ENCODE measurements around the gene TLCD1. TPM values are rescaled to one million over a fixed set of nuclear protein-coding genes. Genes with fewer than 3 reads are reported as not detected.

TLCD1 gene
- total and polyA plus RNA-seq, 10 of the 15 experiments (the other 5 are each of a cell fraction or from before 2014, with no cell fraction given): 2.9 to 19.8 (median 7.7) TPM

GRCh38 chr17:28738680-28739384 lies 12.8 kb upstream of the TLCD1 start (continued):
- TF ChIP-seq REST (IDR thresholded peaks at IDR 0.05; ENCODE audit: low read depth, low read length): no peak
- TF ChIP-seq, protein P1, sequence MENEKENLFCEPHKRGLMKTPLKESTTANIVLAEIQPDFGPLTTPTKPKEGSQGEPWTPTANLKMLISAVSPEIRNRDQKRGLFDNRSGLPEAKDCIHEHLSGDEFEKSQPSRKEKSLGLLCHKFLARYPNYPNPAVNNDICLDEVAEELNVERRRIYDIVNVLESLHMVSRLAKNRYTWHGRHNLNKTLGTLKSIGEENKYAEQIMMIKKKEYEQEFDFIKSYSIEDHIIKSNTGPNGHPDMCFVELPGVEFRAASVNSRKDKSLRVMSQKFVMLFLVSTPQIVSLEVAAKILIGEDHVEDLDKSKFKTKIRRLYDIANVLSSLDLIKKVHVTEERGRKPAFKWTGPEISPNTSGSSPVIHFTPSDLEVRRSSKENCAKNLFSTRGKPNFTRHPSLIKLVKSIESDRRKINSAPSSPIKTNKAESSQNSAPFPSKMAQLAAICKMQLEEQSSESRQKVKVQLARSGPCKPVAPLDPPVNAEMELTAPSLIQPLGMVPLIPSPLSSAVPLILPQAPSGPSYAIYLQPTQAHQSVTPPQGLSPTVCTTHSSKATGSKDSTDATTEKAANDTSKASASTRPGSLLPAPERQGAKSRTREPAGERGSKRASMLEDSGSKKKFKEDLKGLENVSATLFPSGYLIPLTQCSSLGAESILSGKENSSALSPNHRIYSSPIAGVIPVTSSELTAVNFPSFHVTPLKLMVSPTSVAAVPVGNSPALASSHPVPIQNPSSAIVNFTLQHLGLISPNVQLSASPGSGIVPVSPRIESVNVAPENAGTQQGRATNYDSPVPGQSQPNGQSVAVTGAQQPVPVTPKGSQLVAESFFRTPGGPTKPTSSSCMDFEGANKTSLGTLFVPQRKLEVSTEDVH (IDR thresholded peaks at IDR 0.05; ENCODE audit: low read depth, partially characterized antibody): no peak
- no peak for TF ChIP-seq KDM1A (IDR thresholded peaks at IDR 0.05; ENCODE audit: borderline replicate concordance)
- no peak for TF ChIP-seq HDAC2 (IDR thresholded peaks at IDR 0.05)
- peak; percentile 18 for TF ChIP-seq MEF2B (IDR thresholded peaks at IDR 0.05; ENCODE audit: partially characterized antibody, poor library complexity, severe bottlenecking)
- peak in 1 of 2 experiments; percentile 63; a peak in 2 of 4 replicates for TF ChIP-seq ETV6 (conservative IDR thresholded peaks at IDR 0.05 in 1 of 2, IDR thresholded peaks at IDR 0.05 in 1 of 2; ENCODE audit: borderline replicate concordance in 1 of 2, low read depth in 1 of 2)
- TF ChIP-seq NR2C1 (IDR thresholded peaks at IDR 0.05): no peak
- no peak for TF ChIP-seq JUND (IDR thresholded peaks at IDR 0.05; ENCODE audit: low read depth, low read length)
- peak; percentile 73 for TF ChIP-seq BCL11A (IDR thresholded peaks at IDR 0.05; ENCODE audit: low read depth, low read length)
- TF ChIP-seq CHD2 (IDR thresholded peaks at IDR 0.05; ENCODE audit: borderline replicate concordance, low read depth, low read length): no peak
- TF ChIP-seq RAD21 (IDR thresholded peaks at IDR 0.05; ENCODE audit: insufficient read depth, low read depth, low read length): no peak
- TF ChIP-seq NRF1 (conservative IDR thresholded peaks at IDR 0.05; ENCODE audit: low read depth, low read length): no peak
- no peak for TF ChIP-seq MTA3 (IDR thresholded peaks at IDR 0.05; ENCODE audit: borderline replicate concordance, low read length)
- peak; percentile 97 for TF ChIP-seq TCF3 (IDR thresholded peaks at IDR 0.05; ENCODE audit: borderline replicate concordance, insufficient read depth, low read depth, low read length)
- TF ChIP-seq, protein P2, sequence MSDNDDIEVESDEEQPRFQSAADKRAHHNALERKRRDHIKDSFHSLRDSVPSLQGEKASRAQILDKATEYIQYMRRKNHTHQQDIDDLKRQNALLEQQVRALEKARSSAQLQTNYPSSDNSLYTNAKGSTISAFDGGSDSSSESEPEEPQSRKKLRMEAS (IDR thresholded peaks at IDR 0.05; ENCODE audit: low read depth, low read length): no peak; the same call in 1 of the 2 replicates
- peak; percentile 71 for TF ChIP-seq ZBED1 (IDR thresholded peaks at IDR 0.05; ENCODE audit: borderline replicate concordance)
- TF ChIP-seq MYC (IDR thresholded peaks at IDR 0.05; ENCODE audit: insufficient read depth, insufficient read length, insufficient replicate concordance, low read length, severe bottlenecking): no peak
- TF ChIP-seq ZNF687 (IDR thresholded peaks at IDR 0.05): no peak
- no peak for TF ChIP-seq NR2F1 (conservative IDR thresholded peaks at IDR 0.05)

Data from GM12878 (cell line).